ENCODE measurements around the gene KCNIP3.

- TF ChIP-seq EP300 (IDR thresholded peaks at IDR 0.05; ENCODE audit: low read length) (no peak), NRF1 (conservative IDR thresholded peaks at IDR 0.05 in 1 of 2, IDR thresholded peaks at IDR 0.05 in 1 of 2) (no peak), CHD2 (IDR thresholded peaks at IDR 0.05; ENCODE audit: low read depth, low read length) (no peak), CTCF (IDR thresholded peaks at IDR 0.05 in 2 of 3, conservative IDR thresholded peaks at IDR 0.05 in 1 of 3; ENCODE audit: insufficient read depth in 2 of 3, low read depth in 1 of 3, low read length in 3 of 3) (no peak), HNRNPL (IDR thresholded peaks at IDR 0.05; ENCODE audit: low read depth, low read length) (no peak), SAFB2 (IDR thresholded peaks at IDR 0.05; ENCODE audit: borderline replicate concordance, low read depth, low read length, severe bottlenecking) (no peak), MAFK (IDR thresholded peaks at IDR 0.05; ENCODE audit: low read length) (no peak), E2F5 (CRISPR knock-in tag; IDR thresholded peaks at IDR 0.05) (no peak), RCOR1 (IDR thresholded peaks at IDR 0.05; ENCODE audit: borderline replicate concordance in 1 of 2, low read depth in 2 of 2, low read length in 2 of 2) (no peak), SP1 (CRISPR knock-in tag; IDR thresholded peaks at IDR 0.05) (no peak), GABPA (tag; conservative IDR thresholded peaks at IDR 0.05; ENCODE audit: low read depth) (no peak)
Observed at GRCh38 chr2:95385570-95385984, 88.4 kb downstream of the KCNIP3 start.

Measured in K562 (cell line).